A673 (cell line): Measurements from ENCODE around the gene DFFB.

ENCODE experiments used
- CTCF ChIP-seq: fragments of 300-800, 200-600 bp; sonication (generic); conservative IDR thresholded peaks from 2 replicates; pipeline ENCODE4 v1.5.1; 2017; ENCODE audit warnings: low read depth, mild to moderate bottlenecking, antibody characterized with exemption, low read length, moderate library complexity, mixed read lengths
- EZH2 ChIP-seq: fragments of 200-600 bp; sonication (generic); IDR thresholded peaks from 2 replicates; pipeline ENCODE4 v1.6.1; 2017; ENCODE audit warnings: borderline replicate concordance, low read depth, mild to moderate bottlenecking, mixed read lengths, antibody characterized with exemption, low read length; ENCODE audit not compliant: poor library complexity, severe bottlenecking

- TF ChIP-seq EZH2 (no peak), CTCF (no peak)
Measured at GRCh38 chr1:3905266-3905952, 48.1 kb downstream of the DFFB start.
